ENCODE data around the gene CYLC2. TPM values are rescaled to one million over a fixed set of nuclear protein-coding genes. Genes with fewer than 3 reads are reported as not detected.

The CYLC2 gene
- total RNA-seq, 2 experiments from 2014 or later, result not detected

DNA sequence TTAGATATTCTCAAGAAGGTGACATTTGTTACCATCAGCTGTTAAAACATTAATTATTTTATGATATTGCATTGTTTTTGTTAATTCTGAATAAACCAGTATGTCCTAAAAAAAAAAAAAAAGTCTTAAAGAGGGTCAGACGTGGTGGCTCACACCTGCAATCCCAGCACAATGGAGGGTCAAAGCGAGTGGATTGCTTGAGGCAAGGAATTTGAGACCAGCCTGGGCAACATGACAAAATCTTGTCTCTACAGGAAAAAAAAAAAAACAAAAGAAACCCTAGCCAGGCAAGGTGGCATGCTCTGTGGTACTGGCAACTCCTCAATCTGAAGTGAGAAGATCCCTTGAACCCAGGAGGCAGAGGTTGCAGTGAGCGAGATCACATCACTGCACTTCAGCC is 46.8 kb downstream of the CYLC2 start:
- Mint-ChIP-seq H3K36me3 (ENCODE audit: low read depth) (no peaks in the 10 kb centered on the region), H3K27me3 (no peaks in the 10 kb centered on the region), H3K4me3 (no peak overlapping the region), H3K4me1 (no peaks in the 10 kb centered on the region), H3K27ac (no peak overlapping the region), H3K9me3 (peaks cover 1% of the 10 kb centered on the region)
- no peak for DNase-seq
- ChIA-PET POLR2A (no interaction called here), CTCF (no interaction called here)

Measured in activated CD4-positive, alpha-beta T cell treated with anti-CD3 and anti-CD28 coated beads, Interleukin-2, amount 10 ng/mL, durations not matched to agents 7 days and 5 days (primary cell).